Gastroesophageal sphincter (tissue), 4 donors: ENCODE results near the gene GNAI1. TPM values are rescaled to one million over a fixed set of nuclear protein-coding genes. Genes with fewer than 3 reads are reported as not detected.

Experiments
- ATAC-seq: fragments of 150-250 bp; one replicate; pipeline ENCODE4 v1.9.1; 2016; ENCODE audit warnings: mild to moderate bottlenecking, moderate library complexity
- H3K27ac ChIP-seq, 4 donors: fragments of 200-600 bp; sonication (generic) in 3 of 4; 1 replicate in 3 of 4; 2 replicates in 1 of 4; pipeline ENCODE4 v1.5.1; 2016 to 2019
- H3K27me3 ChIP-seq: fragments of 200-600 bp; sonication (generic); one replicate; pipeline ENCODE4 v1.5.1; 2019
- H3K36me3 ChIP-seq, 2 donors: fragments of 200-600 bp; sonication (generic); one replicate each; pipeline ENCODE4 v1.5.1; 2019; ENCODE audit warnings: control low read depth in 1 of 2
- H3K4me1 ChIP-seq, 3 donors: fragments of 200-600 bp; sonication (generic); 1 replicate in 2 of 3; 2 replicates in 1 of 3; pipeline ENCODE4 v1.5.1; 2016 to 2019; ENCODE audit warnings: control low read depth in 2 of 3
- H3K4me3 ChIP-seq, 2 donors: fragments of 200-600 bp; sonication (generic); one replicate each; pipeline ENCODE4 v1.5.1; 2019; ENCODE audit warnings: mild to moderate bottlenecking in 1 of 2, moderate library complexity in 1 of 2
- H3K9me3 ChIP-seq, 3 donors: fragments of 200-600 bp; sonication (generic); one replicate each; pipeline ENCODE4 v1.5.1; 2017 to 2019; ENCODE audit warnings: control low read depth in 2 of 3
- EP300 ChIP-seq: sonication (generic); formaldehyde crosslinking; IDR thresholded peaks from one replicate; pipeline ENCODE4 v1.6.1; 2017; ENCODE audit warnings: antibody characterized with exemption, mild to moderate bottlenecking
- POLR2A ChIP-seq, 2 donors: fragments of 450-650 bp; IDR thresholded peaks; one replicate each; pipeline ENCODE4 v1.6.1; 2017; ENCODE audit warnings: antibody characterized with exemption in 2 of 2, mild to moderate bottlenecking in 2 of 2, moderate library complexity in 1 of 2
- POLR2AphosphoS5 ChIP-seq: sonication (generic); formaldehyde crosslinking; IDR thresholded peaks from one replicate; pipeline ENCODE4 v1.6.1; 2017; ENCODE audit warnings: antibody characterized with exemption
- WGBS, 2 donors: methylation state at CpG; one replicate each; pipeline ENCODE4 v1.1.5; 2018; ENCODE audit warnings: low coverage in 1 of 2; 5-methylcytosine and 5-hydroxymethylcytosine counted together
- total RNA-seq, 4 donors: library from RNA; depleted of rRNA; stranded (reverse); fragments of >200 nt; gene quantifications; one replicate each; pipeline ENCODE4 v1.1.0, GENCODE V29; 2016
- TF ChIP-seq, protein P1 (sequence below), 4 experiments: fragments of 200-600 bp in 2 of 4; fragments of 450-650 bp in 2 of 4; sonication (generic) in 1 of 4; IDR thresholded peaks; one replicate each; pipeline ENCODE4 v1.5.1; 2017 to 2019; ENCODE audit warnings: antibody characterized with exemption in 4 of 4, mild to moderate bottlenecking in 2 of 4, moderate library complexity in 2 of 4

Gene GNAI1
- total RNA-seq, 4 donors from 2014 or later, result 76.8 to 136 (median 108) TPM

DNA sequence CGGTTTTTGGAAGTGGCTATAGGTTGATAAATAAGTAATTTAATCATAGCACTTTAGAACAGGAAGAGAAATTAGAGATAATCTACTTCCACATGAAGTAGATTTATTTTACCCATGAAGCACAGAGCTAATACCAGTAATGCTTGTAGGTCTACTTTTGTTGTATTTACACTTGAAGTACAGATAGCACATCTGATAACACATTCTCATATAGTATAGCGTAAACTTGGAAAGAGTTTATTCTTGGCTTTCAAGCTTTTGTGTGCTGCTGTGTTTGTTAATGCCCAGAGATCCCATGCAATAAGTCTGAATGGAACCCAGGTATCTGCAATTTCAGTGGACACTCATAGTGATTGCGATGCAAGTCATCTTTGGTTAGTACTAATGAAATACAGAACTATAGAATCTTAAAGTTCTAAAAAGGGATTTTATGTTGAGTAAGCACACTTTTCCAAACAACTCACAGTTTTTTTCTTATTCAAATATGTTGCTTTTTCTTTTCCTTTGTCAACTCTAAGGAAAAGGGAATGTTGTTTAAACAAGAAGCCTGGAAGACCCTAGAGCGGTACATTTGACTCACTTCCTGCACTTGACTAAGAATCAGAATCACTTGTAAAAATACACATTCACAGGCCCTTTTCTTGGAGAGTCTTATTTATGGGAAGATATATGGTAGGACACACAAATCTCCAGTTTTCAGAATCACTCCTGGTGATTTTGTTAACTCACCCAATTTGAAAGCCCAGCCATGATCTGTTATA lies 105.8 kb downstream of the GNAI1 start:
- H3K27me3 ChIP-seq, result no peaks in the 10 kb centered on the region
- WGBS, 2 donors, result 84 to 96% methylated on average over 4 of the region's 4 CpGs
- no peak for ATAC-seq
- no peaks in the 10 kb centered on the region for H3K4me1 ChIP-seq
- H3K27ac ChIP-seq, result no peak overlapping the region
- no peaks in the 10 kb centered on the region for H3K9me3 ChIP-seq
- TF ChIP-seq, protein P1, sequence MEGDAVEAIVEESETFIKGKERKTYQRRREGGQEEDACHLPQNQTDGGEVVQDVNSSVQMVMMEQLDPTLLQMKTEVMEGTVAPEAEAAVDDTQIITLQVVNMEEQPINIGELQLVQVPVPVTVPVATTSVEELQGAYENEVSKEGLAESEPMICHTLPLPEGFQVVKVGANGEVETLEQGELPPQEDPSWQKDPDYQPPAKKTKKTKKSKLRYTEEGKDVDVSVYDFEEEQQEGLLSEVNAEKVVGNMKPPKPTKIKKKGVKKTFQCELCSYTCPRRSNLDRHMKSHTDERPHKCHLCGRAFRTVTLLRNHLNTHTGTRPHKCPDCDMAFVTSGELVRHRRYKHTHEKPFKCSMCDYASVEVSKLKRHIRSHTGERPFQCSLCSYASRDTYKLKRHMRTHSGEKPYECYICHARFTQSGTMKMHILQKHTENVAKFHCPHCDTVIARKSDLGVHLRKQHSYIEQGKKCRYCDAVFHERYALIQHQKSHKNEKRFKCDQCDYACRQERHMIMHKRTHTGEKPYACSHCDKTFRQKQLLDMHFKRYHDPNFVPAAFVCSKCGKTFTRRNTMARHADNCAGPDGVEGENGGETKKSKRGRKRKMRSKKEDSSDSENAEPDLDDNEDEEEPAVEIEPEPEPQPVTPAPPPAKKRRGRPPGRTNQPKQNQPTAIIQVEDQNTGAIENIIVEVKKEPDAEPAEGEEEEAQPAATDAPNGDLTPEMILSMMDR (IDR thresholded peaks at IDR 0.05), result no peak
- no peak for TF ChIP-seq POLR2A (IDR thresholded peaks at IDR 0.05)
- TF ChIP-seq POLR2AphosphoS5, result no peak
- TF ChIP-seq EP300, result no peak
- H3K36me3 ChIP-seq, result no peaks in the 10 kb centered on the region
- no peak overlapping the region for H3K4me3 ChIP-seq

DNA sequence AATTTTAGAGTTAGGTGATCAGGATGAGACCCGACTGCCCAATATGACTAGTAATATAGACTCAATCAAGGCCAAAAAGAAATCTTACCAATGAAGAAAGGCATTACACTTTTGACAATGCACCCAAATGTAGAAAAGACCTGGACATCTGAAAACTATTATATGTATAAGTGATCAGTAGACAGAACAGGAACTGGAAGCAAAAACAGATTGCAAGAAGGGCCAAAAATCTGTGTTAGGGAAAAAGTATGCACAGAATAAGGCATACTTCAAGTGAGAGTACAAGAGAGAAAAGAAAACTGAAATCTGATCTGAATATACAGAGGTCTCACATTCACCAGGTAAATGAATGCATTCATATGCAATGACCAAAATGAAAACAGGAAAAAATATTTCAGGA lies 107.0 kb downstream of the GNAI1 start:
- Histone ChIP-seq H3K4me3 (no peak overlapping the region), H3K27me3 (no peaks in the 10 kb centered on the region), H3K36me3 (no peaks in the 10 kb centered on the region), H3K4me1 (no peaks in the 10 kb centered on the region), H3K9me3 (no peaks in the 10 kb centered on the region), H3K27ac (no peak overlapping the region)
- WGBS, 2 donors, result 100% methylated on average over 1 of the region's 1 CpG
- TF ChIP-seq, protein P1 (IDR thresholded peaks at IDR 0.05), result no peak
- TF ChIP-seq EP300 (no peak), POLR2A (IDR thresholded peaks at IDR 0.05) (no peak), POLR2AphosphoS5 (no peak)
- ATAC-seq, result no peak

DNA sequence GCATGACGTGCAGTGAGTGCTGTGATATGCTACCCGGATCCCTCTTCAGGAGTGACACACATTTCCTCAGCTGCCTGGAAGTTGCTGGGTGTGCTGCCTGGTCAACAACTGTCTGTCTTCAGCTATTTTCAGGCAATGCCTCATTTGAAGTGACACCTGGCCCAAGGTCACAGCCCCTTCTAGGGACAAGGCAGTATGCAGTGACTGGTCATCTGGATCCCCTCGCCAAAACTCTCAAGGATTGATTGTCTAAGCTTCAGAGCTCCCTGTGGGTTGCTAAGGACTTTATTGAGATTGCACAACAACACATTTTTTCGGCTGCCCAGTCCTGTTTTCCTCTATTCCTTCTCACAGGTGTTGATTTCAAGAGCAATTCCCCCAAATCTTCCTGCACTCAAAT lies 108.8 kb downstream of the GNAI1 start:
- ATAC-seq, result no peak
- TF ChIP-seq, protein P1 (IDR thresholded peaks at IDR 0.05), result no peak
- TF ChIP-seq EP300, result no peak
- no peak for TF ChIP-seq POLR2AphosphoS5
- TF ChIP-seq POLR2A (IDR thresholded peaks at IDR 0.05), result no peak
- H3K4me3 ChIP-seq, result no peak overlapping the region
- H3K27me3 ChIP-seq, result no peaks in the 10 kb centered on the region
- WGBS, 2 donors, result 71 to 86% methylated on average over 3 to 4 of the region's 4 CpGs
- H3K9me3 ChIP-seq, result no peaks in the 10 kb centered on the region
- no peaks in the 10 kb centered on the region for H3K4me1 ChIP-seq
- H3K27ac ChIP-seq, result no peak overlapping the region
- no peaks in the 10 kb centered on the region for H3K36me3 ChIP-seq

DNA sequence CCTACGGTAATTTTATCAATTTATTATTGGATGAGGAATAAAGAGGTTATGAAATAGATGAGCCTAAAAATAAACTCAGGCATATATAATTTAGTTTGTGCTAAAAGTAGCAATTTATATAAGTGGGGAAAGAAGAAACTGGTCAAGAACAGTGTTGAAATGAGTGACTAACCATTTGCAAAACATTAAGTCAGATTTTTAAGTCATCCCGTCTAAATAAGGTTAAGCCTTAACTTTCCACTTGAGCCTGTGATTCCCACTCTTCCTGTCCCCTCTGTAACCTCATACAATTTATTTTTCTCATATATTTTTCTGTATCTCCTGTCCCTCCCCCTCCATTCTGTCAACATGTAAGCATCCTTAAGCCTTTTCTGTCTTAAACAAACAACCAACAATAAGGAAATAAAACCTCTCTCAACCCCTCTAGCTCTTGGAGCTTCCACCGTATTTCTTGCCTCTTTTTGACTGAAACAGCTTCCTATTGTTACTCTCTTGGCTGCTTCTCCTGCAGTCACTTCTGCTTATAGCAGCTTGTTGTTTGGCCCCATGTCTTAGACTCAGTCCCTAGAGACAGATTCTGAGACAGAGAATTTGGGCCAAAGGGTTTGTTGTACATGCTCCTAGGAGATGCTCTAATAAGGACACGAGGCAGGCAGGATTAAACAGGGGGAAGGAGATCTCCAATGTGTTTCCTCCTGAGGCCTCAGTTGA lies 109.7 kb downstream of the GNAI1 start:
- H3K27me3 ChIP-seq, result no peaks in the 10 kb centered on the region
- no peaks in the 10 kb centered on the region for H3K9me3 ChIP-seq
- H3K4me1 ChIP-seq, result no peaks in the 10 kb centered on the region
- H3K4me3 ChIP-seq, result no peak overlapping the region
- H3K36me3 ChIP-seq, result no peaks in the 10 kb centered on the region
- ATAC-seq, result peak; percentile 44
- TF ChIP-seq, protein P1 (IDR thresholded peaks at IDR 0.05), result no peak
- no peak for TF ChIP-seq EP300
- no peak for TF ChIP-seq POLR2A (IDR thresholded peaks at IDR 0.05)
- TF ChIP-seq POLR2AphosphoS5, result no peak
- peak overlapping the region in 1 of 4 donors; percentile 7 for H3K27ac ChIP-seq
- WGBS, 2 donors, result 56 to 63% methylated on average over 3 to 4 of the region's 4 CpGs

DNA sequence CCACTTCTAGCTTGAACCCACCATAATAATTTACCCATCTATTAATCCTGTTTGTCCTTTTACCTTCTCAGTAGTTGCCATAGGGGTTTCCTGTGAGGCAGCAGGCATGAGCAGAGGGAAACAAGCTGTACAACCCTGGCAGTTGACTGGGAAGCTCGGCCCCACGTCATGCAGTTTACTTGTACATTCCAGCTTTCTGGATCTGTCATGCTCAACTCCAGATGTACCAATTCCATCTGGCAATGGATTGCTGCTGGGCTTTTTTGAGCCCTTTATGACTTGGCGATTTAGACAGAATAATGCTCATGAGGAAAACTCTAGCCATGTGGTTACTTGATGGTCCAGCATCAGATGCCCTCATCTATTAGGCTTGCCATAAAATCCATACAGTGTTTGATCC lies 112.5 kb downstream of the GNAI1 start:
- TF ChIP-seq, protein P1 (IDR thresholded peaks at IDR 0.05), result no peak
- no peak for TF ChIP-seq POLR2A (IDR thresholded peaks at IDR 0.05)
- no peak for TF ChIP-seq EP300
- TF ChIP-seq POLR2AphosphoS5, result no peak
- H3K27me3 ChIP-seq, result no peaks in the 10 kb centered on the region
- H3K9me3 ChIP-seq, result no peaks in the 10 kb centered on the region
- no peaks in the 10 kb centered on the region for H3K4me1 ChIP-seq
- H3K36me3 ChIP-seq, result no peaks in the 10 kb centered on the region
- 79 to 84% methylated on average over 2 of the region's 3 CpGs for WGBS, 2 donors
- H3K27ac ChIP-seq, result no peak overlapping the region
- no peak overlapping the region for H3K4me3 ChIP-seq
- ATAC-seq, result peak; percentile 13
